GM20000 (cell line): ENCODE measurements around the gene ZNF581.
A peak's percentile ranks its signal among the peaks of the same experiment; 100 is the strongest.

Source experiments
- DNase-seq: peaks from one replicate; pipeline ENCODE4 v3.0.0; 2012; ENCODE audit warnings: low spot score
- CTCF ChIP-seq: IDR thresholded peaks from 2 replicates; pipeline ENCODE4 v1.5.1; 2012; ENCODE audit warnings: mild to moderate bottlenecking, control low read depth; ENCODE audit errors: extremely low read depth, missing control alignments

Gene ZNF581

GRCh38 chr19:55650602-55651230 is 7.3 kb downstream of the ZNF581 start:
- DNase-seq = no peak
- TF ChIP-seq CTCF = no peak

- TF ChIP-seq CTCF = no peak
- no peak for DNase-seq
These were observed 7.8 kb downstream of the ZNF581 start for GRCh38 chr19:55651236-55651635.

GRCh38 chr19:55652311-55653128 is 9.1 kb downstream of the ZNF581 start:
- TF ChIP-seq CTCF = no peak
- DNase-seq = no peak

GRCh38 chr19:55653651-55654322 is 10.3 kb downstream of the ZNF581 start:
- TF ChIP-seq CTCF = peak; percentile 100

GRCh38 chr19:55654323-55654867 is 10.9 kb downstream of the ZNF581 start:
- no peak for TF ChIP-seq CTCF
- peak; percentile 95 for DNase-seq

More at GRCh38 chr19:55653651-55654322, 10.3 kb downstream of the ZNF581 start:
- peak; percentile 95 for DNase-seq

- no peak for TF ChIP-seq CTCF
- peak; percentile 98 for DNase-seq
These were observed 11.6 kb downstream of the ZNF581 start, which contains the start of gene U2AF2 for GRCh38 chr19:55654868-55655647. Gene U2AF2 (plus strand): TSS chr19:55655035. CDS start chr19:55655105, 70 bp downstream.
